IPS DF 6.9 (cell line): ENCODE measurements around the gene HBQ1.
"Not testable (repeated sequence)": the region's sequence is repeated elsewhere in the genome, so short reads cannot be mapped to it uniquely, and the experiment has no call there.

ENCODE experiments used
- DNase-seq: peaks from one replicate; pipeline ENCODE4 v3.0.0-alpha.2; 2013; ENCODE audit warnings: low read depth, low spot score
- H3K27ac ChIP-seq: one replicate; pipeline ENCODE4 v1.5.1; 2013; ENCODE audit warnings: low read length, control low read depth
- H3K27me3 ChIP-seq: 2 replicates; pipeline ENCODE4 v1.6.1; 2013; ENCODE audit warnings: mild to moderate bottlenecking, low read length; ENCODE audit not compliant: control insufficient read depth, insufficient read depth
- H3K36me3 ChIP-seq: 2 replicates; pipeline ENCODE4 v1.6.1; 2013; ENCODE audit warnings: low read length; ENCODE audit not compliant: control insufficient read depth, insufficient read depth
- H3K4me1 ChIP-seq: 2 replicates; pipeline ENCODE4 v1.6.1; 2013; ENCODE audit warnings: low read length; ENCODE audit not compliant: control insufficient read depth, insufficient read depth
- H3K4me3 ChIP-seq: 2 replicates; pipeline ENCODE4 v1.5.1; 2013; ENCODE audit warnings: mild to moderate bottlenecking, low read length
- H3K9me3 ChIP-seq: 2 replicates; pipeline ENCODE4 v1.6.1; 2013; ENCODE audit warnings: low read length, inconsistent platforms; ENCODE audit not compliant: control insufficient read depth, insufficient read depth
- WGBS: extraction: QIAGEN DNeasy Blood & Tissue Kit; methylation state at CpG from one replicate; pipeline ENCODE4 v1.1.7; 2013; ENCODE audit warnings: mixed read lengths, missing lambda C conversion rate; ENCODE audit not compliant: insufficient read length, insufficient coverage; 5-methylcytosine and 5-hydroxymethylcytosine counted together

The HBQ1 gene

GRCh38 chr16:185691-186090 is 5.4 kb downstream of the HBQ1 start:
- peaks cover 21% of the 10 kb centered on the region for H3K36me3 ChIP-seq
- H3K4me1 ChIP-seq = peaks cover 3% of the 10 kb centered on the region; the same call in 1 of the 2 replicates
- no peaks in the 10 kb centered on the region for H3K9me3 ChIP-seq
- no peak overlapping the region for H3K4me3 ChIP-seq
- no peak for DNase-seq
- H3K27me3 ChIP-seq = no peaks in the 10 kb centered on the region; the same call in 1 of the 2 replicates
- H3K27ac ChIP-seq = no peak overlapping the region
- WGBS = no CpG with 5 or more reads among the region's 11 CpGs

- H3K27ac ChIP-seq = no peak overlapping the region
- peaks cover 33% of the 10 kb centered on the region for H3K36me3 ChIP-seq
- WGBS = no CpG with 5 or more reads among the region's 8 CpGs
- no peak overlapping the region for H3K4me3 ChIP-seq
- no peaks in the 10 kb centered on the region for H3K27me3 ChIP-seq
- no peaks in the 10 kb centered on the region for H3K9me3 ChIP-seq
- H3K4me1 ChIP-seq = no peaks in the 10 kb centered on the region
- no peak for DNase-seq
Observed at GRCh38 chr16:187330-187729, 7.1 kb downstream of the HBQ1 start.

GRCh38 chr16:188674-189073 is 8.4 kb downstream of the HBQ1 start:
- Histone ChIP-seq H3K27me3 (no peaks in the 10 kb centered on the region), H3K36me3 (peaks cover 36% of the 10 kb centered on the region), H3K4me3 (no peak overlapping the region), H3K9me3 (no peaks in the 10 kb centered on the region), H3K4me1 (no peaks in the 10 kb centered on the region), H3K27ac (no peak overlapping the region)
- no CpG with 5 or more reads among the region's 8 CpGs for WGBS
- DNase-seq = no peak

- H3K9me3 ChIP-seq = no peaks in the 10 kb centered on the region
- H3K27ac ChIP-seq = no peak overlapping the region
- H3K4me3 ChIP-seq = no peak overlapping the region
- peaks cover 36% of the 10 kb centered on the region for H3K36me3 ChIP-seq
- WGBS = no CpG with 5 or more reads among the region's 34 CpGs
- no peaks in the 10 kb centered on the region for H3K4me1 ChIP-seq
- no peaks in the 10 kb centered on the region for H3K27me3 ChIP-seq
- no peak for DNase-seq
Observed at GRCh38 chr16:189604-190186, 9.4 kb downstream of the HBQ1 start.

- DNase-seq = no peak
- no peak overlapping the region for H3K27ac ChIP-seq
- peaks cover 39% of the 10 kb centered on the region for H3K36me3 ChIP-seq
- no peaks in the 10 kb centered on the region for H3K4me1 ChIP-seq
- H3K27me3 ChIP-seq = no peaks in the 10 kb centered on the region
- WGBS = no CpG with 5 or more reads among the region's 4 CpGs
- no peak overlapping the region for H3K4me3 ChIP-seq
- H3K9me3 ChIP-seq = no peaks in the 10 kb centered on the region
Observed at GRCh38 chr16:191831-192230, 11.6 kb downstream of the HBQ1 start.

GRCh38 chr16:192686-193085 is 12.4 kb downstream of the HBQ1 start:
- WGBS = no CpG with 5 or more reads among the region's 11 CpGs
- H3K36me3 ChIP-seq = peaks cover 41% of the 10 kb centered on the region

GRCh38 chr16:193441-193840 is 13.2 kb downstream of the HBQ1 start:
- no peaks in the 10 kb centered on the region for H3K4me1 ChIP-seq
- DNase-seq = no peak
- no peaks in the 10 kb centered on the region for H3K9me3 ChIP-seq
- no peak overlapping the region for H3K4me3 ChIP-seq
- peaks cover 42% of the 10 kb centered on the region for H3K36me3 ChIP-seq
- H3K27me3 ChIP-seq = no peaks in the 10 kb centered on the region
- WGBS = no CpG with 5 or more reads among the region's 15 CpGs
- no peak overlapping the region for H3K27ac ChIP-seq

More at GRCh38 chr16:192686-193085, 12.4 kb downstream of the HBQ1 start:
- DNase-seq = no peak
- H3K27me3 ChIP-seq = no peaks in the 10 kb centered on the region
- H3K27ac ChIP-seq = no peak overlapping the region
- no peak overlapping the region for H3K4me3 ChIP-seq
- H3K4me1 ChIP-seq = no peaks in the 10 kb centered on the region
- no peaks in the 10 kb centered on the region for H3K9me3 ChIP-seq

GRCh38 chr16:194516-194915 is 14.3 kb downstream of the HBQ1 start:
- no peaks in the 10 kb centered on the region for H3K9me3 ChIP-seq
- H3K4me1 ChIP-seq = no peaks in the 10 kb centered on the region
- H3K27ac ChIP-seq = no peak overlapping the region
- peaks cover 38% of the 10 kb centered on the region for H3K36me3 ChIP-seq
- WGBS = no CpG with 5 or more reads among the region's 6 CpGs
- no peak for DNase-seq
- H3K4me3 ChIP-seq = no peak overlapping the region
- no peaks in the 10 kb centered on the region for H3K27me3 ChIP-seq

- no peak overlapping the region for H3K27ac ChIP-seq
- no peak for DNase-seq
- WGBS = no CpG with 5 or more reads among the region's 5 CpGs
- H3K27me3 ChIP-seq = no peaks in the 10 kb centered on the region
- H3K36me3 ChIP-seq = peaks cover 25% of the 10 kb centered on the region
- H3K9me3 ChIP-seq = no peaks in the 10 kb centered on the region
- H3K4me1 ChIP-seq = no peaks in the 10 kb centered on the region
- H3K4me3 ChIP-seq = no peak overlapping the region
Observed at GRCh38 chr16:200388-200787, 20.1 kb downstream of the HBQ1 start.

- Histone ChIP-seq H3K9me3 (no peaks in the 10 kb centered on the region), H3K4me1 (no peaks in the 10 kb centered on the region), H3K27ac (no peak overlapping the region), H3K4me3 (no peak overlapping the region), H3K36me3 (peaks cover 26% of the 10 kb centered on the region), H3K27me3 (no peaks in the 10 kb centered on the region)
- no CpG with 5 or more reads among the region's 4 CpGs for WGBS
- DNase-seq = no peak
Observed at GRCh38 chr16:203246-203645, 23.0 kb downstream of the HBQ1 start.

GRCh38 chr16:204046-204445 is 23.8 kb downstream of the HBQ1 start:
- H3K27ac ChIP-seq, H3K4me3 ChIP-seq, H3K9me3 ChIP-seq, DNase-seq, H3K27me3 ChIP-seq, H3K4me1 ChIP-seq: not testable (repeated sequence)
- no CpG with 5 or more reads among the region's 9 CpGs for WGBS
- peaks cover 23% of the 10 kb centered on the region for H3K36me3 ChIP-seq
